H1 (cell line): ENCODE results near the gene TTR. TPM values are rescaled to one million over a fixed set of nuclear protein-coding genes. Genes with fewer than 3 reads are reported as not detected.

Experiments used
- ASH2L ChIP-seq: fragments of 200-600, 300-600 bp; sonication (generic); IDR thresholded peaks from one replicate; pipeline ENCODE4 v1.7.1; 2017; ENCODE audit warnings: low read length
- CEBPB ChIP-seq: IDR thresholded peaks from 2 replicates; pipeline ENCODE4 v1.6.1; 2012; ENCODE audit warnings: low read depth, low read length
- CREB1 ChIP-seq: IDR thresholded peaks from 2 replicates; pipeline ENCODE4 v1.6.1; 2012; ENCODE audit warnings: inconsistent platforms
- FOSL1 ChIP-seq: IDR thresholded peaks from 2 replicates; pipeline ENCODE4 v1.6.1; 2011; ENCODE audit warnings: mild to moderate bottlenecking, low read depth, low read length, moderate library complexity; ENCODE audit not compliant: insufficient read depth
- HDAC2 ChIP-seq, 2 experiments: fragments of 300-600 bp in 1 of 2; sonication (generic) in 1 of 2; IDR thresholded peaks; 2 replicates each; pipeline ENCODE4 v1.6.1; 2011 to 2012; ENCODE audit warnings: low read depth in 2 of 2, low read length in 2 of 2, mild to moderate bottlenecking in 2 of 2, moderate library complexity in 2 of 2, borderline replicate concordance in 1 of 2, inconsistent platforms in 1 of 2
- POU5F1 ChIP-seq: IDR thresholded peaks from 2 replicates; pipeline ENCODE4 v1.6.1; 2011; ENCODE audit warnings: low read depth, mild to moderate bottlenecking, low read length, moderate library complexity
- RAD21 ChIP-seq, 2 experiments: IDR thresholded peaks in 1 of 2; conservative IDR thresholded peaks in 1 of 2; 2 replicates each; pipeline ENCODE4 v1.6.1; 2011; ENCODE audit warnings: low read depth in 2 of 2, low read length in 2 of 2, improper control_type of control experiment in 1 of 2, inconsistent platforms in 1 of 2, mild to moderate bottlenecking in 1 of 2, moderate library complexity in 1 of 2
- polyA plus RNA-seq, 7 experiments: library from polyadenylated mRNA; depleted of rRNA in 3 of 7; stranded (reverse) in 5 of 7; unstranded in 2 of 7; fragments of >200 nt in 5 of 7; fragments of 200-250 nt in 2 of 7; gene quantifications; 1 replicate in 5 of 7; 2 replicates in 1 of 7; 4 replicates in 1 of 7; pipeline versions ENCODE4 v1.2.1 to v1.2.3, GENCODE V29; 2011 to 2013; ENCODE audit warnings: missing spikeins in 2 of 7, mixed read lengths in 2 of 7
- total RNA-seq: library from RNA; stranded (reverse); fragmentation: NEBNext Ultra II Directional; extraction: Animal tissue kit (Norgen Biotek cat#: 25700); gene quantifications from 2 replicates; pipeline ENCODE4 v1.2.1, GENCODE V29; 2021

Gene TTR
- total and polyA plus RNA-seq, 2 of the 8 experiments (the other 6 are each of a cell fraction or from before 2014, with no cell fraction given), result not detected

- TF ChIP-seq CEBPB (no peak), FOSL1 (no peak), CREB1 (no peak), RAD21 (IDR thresholded peaks at IDR 0.05 in 1 of 2, conservative IDR thresholded peaks at IDR 0.05 in 1 of 2; ENCODE audit: low read depth in 2 of 2, low read length in 2 of 2) (no peak), ASH2L (no peak), POU5F1 (no peak), HDAC2 (IDR thresholded peaks at IDR 0.05; ENCODE audit: borderline replicate concordance in 1 of 2, low read depth in 2 of 2, low read length in 2 of 2) (no peak)
Observed at GRCh38 chr18:31617031-31617717, 25.5 kb downstream of the TTR start (continued).
